GM18868 (cell line): ENCODE results near the gene RANBP17.
"Not testable (repeated sequence)": the region's sequence is repeated elsewhere in the genome, so short reads cannot be mapped to it uniquely, and the experiment has no call there.

ENCODE experiments used
- ATAC-seq: cut with Tn5 transposase; IDR thresholded peaks from one replicate; pipeline ENCODE4 v1.9.1; 2021; ENCODE audit warnings: mild to moderate bottlenecking, moderate library complexity; ENCODE audit not compliant: unreplicated experiment

The RANBP17 gene

DNA sequence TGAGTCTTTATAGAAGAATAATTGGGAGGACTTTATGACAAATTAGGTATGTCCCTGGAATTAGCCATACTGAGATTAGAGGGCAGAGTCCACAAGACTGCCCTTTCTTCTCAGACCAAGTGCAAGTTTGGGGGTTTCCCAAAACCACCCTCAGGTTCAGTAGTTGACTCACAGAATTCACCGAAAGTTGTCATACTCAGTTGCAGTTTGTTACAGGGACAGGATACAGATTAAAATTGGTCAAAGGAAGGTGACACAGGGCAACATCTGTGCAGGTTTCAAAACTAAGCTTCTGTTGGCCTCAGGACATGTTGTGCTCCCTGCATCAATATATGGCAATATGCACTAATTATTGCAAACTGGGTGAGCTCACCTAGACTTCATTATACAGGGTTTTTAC, 3.8 kb downstream of the RANBP17 start:
- no peak for ATAC-seq

DNA sequence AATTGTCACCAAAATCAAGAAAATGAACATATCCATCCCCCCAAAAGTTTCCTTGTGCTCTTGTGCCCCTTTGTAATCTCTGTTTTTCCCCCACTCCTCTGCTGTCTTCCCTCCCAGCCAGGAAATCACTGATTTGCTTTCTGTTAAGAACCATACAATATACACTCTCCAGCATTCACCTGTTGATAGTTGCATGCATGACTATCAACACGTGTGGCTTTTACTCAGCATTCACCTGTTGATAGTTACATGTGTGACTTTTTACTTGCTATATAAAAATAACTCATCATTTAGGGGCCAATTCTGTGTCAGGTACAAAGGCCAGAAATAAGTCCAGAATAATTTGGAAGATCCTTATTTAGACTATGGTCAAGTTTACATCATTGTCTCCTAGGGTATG, 6.0 kb downstream of the RANBP17 start:
- ATAC-seq: no peak

DNA sequence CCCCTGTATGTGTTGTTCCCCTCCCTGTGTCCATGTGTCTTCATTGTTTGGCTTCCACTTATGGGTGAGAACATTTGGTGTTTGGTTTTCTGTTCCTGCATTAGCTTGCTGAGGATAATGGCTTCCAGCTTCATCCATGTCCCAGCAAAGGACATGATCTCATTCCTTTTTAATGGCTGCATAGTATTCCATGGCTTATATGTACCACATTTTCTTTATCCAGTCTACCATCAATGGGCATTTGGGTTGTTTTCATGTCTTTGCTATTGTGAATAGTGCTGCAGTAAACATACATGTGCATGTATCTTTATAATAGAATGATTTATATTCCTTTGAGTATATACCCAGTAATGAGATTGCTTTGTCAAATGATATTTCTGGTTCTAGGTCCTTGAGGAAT, 8.6 kb downstream of the RANBP17 start:
- ATAC-seq: not testable (repeated sequence)

DNA sequence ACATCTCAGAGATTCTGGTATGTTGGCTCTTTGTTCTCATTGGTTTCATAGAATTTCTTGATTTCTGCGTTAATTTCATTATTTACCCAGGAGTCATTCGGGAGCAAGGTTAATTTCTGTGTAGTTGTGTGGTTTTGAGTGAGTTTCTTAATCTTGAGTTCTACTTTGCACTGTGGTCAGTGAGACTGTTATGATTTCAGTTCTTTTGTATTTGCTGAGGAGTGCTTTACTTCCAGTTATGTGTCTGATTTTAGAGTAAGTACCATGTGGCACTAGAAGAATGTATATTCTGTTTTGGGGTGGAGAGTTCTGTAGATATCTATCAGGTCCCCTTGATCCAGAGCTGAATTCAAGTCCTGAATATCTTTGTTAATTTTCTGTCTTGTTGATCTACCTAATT, 12.2 kb downstream of the RANBP17 start:
- ATAC-seq: no peak

DNA sequence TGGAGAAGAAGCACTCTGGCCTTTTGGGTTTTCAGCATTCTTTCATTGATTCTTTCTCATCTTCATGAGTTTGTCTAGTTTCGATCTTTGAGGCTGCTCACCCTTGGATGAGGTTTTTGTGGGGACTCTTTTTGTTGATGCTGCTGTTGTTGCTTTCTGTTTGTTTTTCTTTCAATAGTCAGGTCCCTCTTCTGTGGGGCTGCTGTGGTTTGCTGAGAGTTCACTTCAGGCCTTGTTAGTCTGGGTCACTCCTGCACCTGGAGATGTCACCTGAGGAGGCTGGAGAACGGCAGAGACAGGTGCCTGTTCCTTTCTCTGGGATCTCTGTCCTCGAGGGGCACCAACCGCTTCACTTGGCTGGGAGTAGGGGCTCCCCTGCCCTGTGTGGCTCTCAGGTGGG, 14.0 kb downstream of the RANBP17 start:
- ATAC-seq: no peak

DNA sequence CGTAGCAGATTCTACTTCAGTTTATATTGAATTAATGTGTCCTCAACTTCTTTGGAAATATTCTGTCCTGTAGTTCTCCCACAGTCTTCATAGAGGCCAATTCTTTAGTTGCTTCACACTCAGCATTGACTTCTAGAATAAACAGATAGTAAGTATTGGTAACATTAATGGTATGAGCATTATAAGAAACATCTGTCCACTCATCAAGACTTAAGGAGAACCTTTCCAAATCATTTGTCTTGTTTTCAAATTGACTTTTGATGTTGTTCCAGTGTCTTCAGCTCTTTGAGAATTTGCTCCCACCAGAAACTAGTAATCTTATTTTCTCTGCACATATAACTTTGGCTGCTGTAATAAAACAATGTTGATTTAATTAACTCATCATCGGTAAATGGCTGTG, 18.3 kb downstream of the RANBP17 start:
- no peak for ATAC-seq

DNA sequence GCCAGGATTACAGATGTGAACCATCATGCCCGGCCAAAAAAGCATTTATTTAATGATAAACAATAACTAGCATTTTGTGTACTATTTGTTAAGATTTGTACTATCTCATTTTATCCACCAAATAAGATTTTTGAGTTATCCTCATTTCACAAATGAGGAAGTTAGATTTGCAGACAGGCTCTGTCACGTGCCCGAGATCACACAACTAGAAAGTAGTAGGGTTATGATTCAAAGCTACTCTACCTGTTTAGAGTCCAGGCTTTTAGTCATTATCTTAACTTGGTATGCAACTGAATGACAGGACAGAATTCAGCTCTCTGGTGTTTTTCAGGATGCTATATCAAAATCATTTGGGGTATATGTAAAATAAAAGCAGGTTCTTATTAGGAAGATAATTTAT, 20.5 kb downstream of the RANBP17 start:
- ATAC-seq: no peak

DNA sequence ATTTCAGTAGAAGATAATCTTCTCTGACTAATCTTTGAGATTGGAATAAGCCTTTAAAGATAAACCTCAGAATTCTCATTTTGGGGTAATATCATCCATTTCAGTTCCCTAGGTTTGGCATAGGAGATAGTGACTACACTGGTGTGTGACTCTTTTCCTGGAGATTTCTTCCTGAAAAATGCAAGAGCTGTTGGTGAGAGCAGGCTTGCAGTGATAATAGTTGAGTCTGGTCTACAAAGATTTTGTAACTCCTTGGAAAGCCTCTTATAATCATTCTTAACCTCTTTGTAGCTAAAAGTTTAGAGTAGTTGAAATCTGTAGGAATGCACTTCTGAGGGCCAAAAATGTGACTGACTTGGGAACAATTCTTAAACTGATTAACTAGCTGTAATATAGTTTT, 23.4 kb downstream of the RANBP17 start:
- no peak for ATAC-seq

DNA sequence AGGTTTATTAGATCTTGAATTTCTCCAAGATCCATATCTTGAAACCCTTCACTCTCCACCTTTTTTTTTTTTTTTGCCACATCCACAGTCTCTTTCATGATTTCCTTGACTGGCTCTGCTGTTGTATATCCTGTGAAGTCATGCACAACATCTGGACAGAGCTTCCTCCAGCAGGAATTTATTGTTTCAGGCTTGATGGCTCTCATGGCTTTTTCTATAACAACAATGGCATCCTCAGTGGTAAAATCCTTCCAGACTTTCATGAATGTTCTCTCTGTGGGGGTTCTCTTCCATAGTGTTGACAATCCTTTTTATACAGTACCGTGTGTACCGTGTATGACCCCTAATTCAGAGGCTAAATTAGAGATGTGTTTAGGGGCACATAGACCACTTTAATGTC, 24.0 kb downstream of the RANBP17 start:
- ATAC-seq: no peak

DNA sequence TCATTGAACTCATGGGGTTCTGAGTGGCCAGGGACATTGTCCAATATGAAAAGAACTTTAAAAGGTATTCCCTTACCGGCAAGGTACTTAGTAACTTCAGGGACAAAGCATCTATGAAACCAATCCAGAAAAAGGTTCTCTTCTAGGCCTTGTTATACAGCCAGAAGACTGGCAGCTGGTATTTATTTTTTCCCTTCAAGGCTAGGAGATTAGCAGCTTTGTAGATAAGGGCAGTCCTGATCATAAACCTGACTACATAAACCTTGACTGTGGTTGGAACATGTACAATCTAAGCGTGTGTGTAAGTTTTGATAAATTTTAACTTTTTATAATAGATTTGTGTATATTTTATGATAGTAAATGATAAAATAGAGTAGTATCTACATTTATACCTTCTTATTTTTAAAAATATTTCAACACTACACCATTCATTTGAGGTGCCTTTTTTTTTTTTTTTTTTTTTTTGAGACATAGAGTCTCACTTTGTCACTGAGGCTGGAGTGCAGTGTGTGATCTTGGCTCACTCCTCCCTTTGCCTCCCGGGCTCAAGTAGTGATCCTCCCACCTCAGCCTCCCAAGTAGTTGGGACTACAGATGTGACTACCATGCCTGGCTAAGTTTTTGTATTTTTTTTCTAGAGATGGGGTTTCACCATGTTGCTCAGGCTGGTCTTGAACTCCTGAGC, 24.5 kb downstream of the RANBP17 start:
- no peak for ATAC-seq

DNA sequence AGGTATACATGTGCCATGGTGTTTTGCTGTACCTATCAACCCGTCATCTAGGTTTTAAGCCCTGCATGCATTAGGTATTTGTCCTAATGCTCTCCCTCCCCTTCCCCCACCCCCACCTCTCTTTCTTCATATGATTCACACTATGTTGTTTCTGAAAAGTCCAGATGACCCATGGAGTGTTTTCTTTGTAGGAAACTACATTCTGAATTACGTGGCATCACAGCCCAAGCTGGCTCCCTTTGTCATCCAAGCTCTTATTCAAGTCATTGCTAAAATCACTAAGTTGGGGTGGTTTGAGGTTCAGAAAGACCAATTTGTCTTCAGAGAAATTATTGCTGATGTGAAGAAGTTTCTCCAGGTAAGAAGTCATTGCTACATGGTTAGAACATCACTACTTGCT, 30.4 kb downstream of the RANBP17 start:
- ATAC-seq: no peak

DNA sequence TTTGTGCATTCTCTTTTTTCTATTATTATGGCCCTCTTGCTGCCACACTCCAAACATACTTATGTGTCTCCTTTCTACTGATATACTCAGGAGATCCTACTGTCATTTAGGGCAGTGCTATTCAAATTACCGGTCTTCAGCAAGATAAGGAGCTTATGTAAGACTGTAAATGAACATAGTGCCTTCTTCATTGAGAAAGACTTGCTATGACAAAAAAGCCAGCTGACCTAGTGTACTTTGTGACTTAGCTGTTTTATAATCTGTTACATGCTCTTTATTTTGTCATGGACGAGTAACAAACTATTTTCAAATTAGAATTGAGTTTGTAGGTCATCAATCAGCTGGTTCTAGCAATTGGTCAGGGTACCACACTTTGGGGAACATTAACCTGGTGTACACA, 32.8 kb downstream of the RANBP17 start:
- ATAC-seq: no peak

DNA sequence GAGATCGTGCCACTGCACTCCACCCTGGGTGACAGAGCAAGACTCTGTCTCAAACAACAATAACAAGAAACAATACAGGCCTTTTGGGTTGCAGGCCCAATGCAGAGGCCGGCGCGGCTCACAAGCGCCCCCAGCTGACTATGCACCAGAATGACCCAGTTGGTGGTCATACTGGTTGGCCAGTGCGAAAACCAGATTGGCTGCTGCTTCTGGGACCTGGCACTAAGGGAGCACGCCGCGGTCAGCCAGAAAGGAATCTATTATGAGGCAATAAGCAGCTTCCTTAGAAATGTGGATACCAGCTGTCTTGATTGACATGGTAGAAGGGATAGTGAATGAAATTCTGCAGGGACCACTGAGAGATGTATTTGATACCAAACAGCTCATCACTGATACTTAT, 35.0 kb downstream of the RANBP17 start:
- no peak for ATAC-seq

DNA sequence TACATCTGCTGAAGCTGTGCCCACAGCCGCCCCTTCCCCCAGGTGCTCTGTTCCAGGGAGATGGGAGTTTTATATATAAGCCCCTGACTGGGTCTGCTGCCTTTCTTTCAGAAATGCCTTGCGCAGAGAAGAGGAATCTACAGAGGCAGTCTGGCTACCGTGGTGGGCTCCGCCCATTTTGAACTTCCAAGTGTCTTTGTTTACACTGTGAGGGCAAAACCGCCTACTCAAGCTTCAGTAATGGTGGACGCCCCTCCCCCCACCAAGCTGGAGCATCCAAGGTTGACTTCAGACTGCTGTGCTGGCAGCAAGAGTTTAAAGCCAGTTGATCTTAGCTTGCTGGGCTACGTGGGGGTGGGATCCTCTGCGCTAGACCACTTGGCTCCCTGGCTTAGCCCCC, 41.3 kb downstream of the RANBP17 start:
- no peak for ATAC-seq

DNA sequence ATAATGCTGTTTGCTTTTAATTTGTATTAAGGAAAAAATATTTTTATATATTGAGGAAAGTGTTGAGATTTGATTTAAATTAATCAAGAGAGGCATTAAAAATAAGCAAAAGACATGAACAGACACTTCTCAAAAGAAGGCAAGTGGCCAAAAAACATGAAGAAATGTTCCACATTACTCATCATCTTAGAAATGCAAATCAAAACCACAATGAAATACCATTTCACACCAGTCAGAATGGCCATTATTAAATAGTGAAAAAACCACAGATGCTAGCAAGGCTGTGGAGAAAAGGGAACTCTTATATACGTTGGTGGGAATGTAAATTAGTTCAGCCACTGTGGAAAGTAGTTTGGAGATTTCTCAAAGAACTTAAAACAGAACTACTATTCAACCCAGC, 45.9 kb downstream of the RANBP17 start:
- ATAC-seq: no peak

DNA sequence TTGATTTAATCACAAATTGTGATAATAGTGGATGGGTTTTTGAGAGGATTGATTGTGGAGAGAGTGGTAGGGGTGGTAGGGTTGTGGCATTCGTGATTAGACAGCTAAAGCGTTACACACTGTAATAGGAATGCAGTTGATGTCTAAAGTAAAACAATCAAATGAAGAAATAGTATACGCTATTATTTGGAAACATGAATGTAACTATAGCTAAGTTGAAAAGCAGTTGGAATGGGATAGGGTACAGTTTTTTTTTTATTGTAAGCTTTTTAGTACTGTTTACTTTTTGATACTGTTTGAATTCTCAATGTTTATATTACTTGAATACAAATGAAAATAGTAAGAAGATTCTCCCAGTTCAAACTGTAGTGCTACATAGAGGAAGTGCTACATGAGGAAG, 51.8 kb downstream of the RANBP17 start:
- ATAC-seq: no peak

DNA sequence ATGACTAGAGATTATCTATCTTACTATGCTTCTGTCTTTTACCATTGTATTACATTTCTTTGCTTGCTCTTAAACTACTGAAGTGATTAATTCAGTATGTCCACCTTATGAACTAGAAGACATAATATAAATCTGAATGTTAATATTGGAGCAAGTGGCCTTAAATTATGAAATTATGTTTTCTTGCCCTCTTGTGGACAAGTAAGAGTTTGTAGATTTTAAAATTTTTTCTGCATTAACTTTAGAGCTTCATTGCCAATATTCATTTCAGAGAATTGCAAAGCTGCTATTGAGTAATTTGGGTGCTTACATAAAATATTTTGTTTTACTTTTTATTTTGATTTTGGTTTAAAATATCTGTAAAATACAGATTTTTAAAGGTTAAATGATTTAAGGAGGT, 55.3 kb downstream of the RANBP17 start:
- ATAC-seq: no peak

DNA sequence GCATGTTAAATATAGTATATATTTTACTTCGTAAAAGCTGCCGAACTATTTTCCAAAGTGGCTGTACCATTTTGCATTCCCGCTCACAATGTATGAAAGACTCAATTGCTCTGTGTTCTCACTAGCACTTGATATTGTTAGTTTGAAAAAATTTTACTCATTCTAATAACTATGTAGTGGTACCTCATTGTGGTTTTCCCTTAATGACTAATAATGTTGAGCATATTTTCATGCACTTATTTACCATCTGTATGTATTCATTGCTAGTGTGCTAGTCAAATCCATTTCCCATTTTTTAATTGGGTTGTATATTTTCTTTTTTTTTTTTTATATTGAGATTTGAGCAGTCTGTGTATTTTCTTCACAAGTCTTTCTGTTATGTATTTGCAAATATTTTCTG, 58.4 kb downstream of the RANBP17 start:
- ATAC-seq: no peak

DNA sequence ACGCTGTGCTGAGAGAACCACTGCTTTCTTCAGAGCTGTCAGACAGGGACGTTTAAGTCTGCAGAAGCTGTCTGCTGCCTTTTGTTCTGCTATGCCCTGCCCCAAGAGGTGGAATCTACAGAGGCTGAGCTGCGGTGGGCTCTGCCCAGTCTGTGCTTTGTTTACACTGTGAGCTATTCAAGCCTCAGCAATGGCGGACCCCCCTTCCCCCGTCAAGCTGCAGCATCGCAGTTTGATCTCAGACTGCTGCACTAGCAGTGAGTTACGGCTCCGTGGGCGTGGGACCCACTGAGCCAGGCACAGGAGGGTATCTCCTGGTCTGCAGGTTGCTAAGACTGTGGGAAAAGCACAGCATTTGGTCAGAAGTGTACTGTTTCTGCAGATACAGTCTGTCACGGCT, 60.5 kb downstream of the RANBP17 start:
- ATAC-seq: not testable (repeated sequence)

DNA sequence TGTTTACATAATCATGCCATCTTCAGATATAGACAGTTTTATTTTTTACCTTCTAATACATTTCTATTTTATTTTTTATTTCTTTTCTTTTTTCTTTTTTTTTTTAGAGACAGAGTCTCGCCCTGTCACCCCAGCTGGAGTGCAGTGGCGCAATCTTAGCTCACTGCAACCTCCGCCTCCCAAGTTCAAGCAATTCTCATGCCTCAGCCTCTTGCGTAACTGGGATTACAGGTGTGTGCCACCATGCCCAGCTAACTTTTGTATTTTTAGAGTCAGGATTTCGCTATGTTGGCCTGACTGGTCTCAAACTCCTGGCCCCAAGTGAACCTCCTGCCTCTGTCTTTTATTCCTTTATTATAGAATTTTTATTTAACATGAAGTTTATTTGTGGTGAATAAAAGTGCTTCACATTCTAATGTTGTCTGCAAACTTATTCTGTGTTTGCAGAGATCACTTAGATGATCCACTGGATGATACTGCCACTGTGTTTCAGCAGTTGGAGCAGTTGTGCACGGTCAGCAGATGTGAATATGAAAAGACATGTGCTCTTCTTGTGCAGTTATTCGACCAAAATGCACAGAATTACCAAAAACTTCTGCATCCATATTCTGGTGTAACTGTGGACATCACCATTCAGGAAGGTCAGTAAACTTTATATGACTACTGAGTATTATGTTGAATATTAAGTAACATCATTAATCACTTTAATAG, 62.2 kb downstream of the RANBP17 start:
- no peak for ATAC-seq

DNA sequence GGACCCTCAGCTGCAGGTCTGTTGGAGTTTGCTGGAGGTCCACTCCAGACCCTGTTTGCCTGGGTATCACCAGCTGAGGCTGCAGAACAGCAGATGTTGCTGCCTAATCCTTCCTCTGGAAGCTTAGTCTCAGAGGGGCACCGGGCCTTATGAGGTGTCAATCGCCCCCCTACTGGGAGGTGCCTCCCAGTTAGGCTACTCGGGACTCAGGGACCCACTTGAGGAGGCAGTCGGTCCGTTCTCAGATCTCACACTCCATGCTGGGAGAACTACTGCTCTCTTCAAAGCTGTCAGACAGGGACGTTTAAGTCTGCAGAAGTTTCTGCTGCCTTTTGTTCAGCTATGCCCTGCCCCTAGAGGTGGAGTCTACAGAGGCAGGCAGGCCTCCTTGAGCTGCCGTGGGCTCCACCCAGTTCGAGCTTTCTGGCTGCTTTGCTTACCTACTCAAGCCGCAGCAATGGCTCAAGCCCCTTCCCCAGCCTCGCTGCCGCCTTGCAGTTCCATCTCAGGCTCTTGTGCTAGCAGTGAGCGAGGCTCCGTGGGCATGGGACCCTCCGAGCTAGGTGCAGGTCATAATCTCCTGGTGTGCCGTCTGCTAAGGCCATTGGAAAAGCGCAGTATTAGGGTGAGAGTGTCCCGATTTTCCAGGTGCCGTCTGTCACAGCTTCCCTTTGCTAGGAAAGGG, 73.9 kb downstream of the RANBP17 start:
- ATAC-seq: not testable (repeated sequence)

DNA sequence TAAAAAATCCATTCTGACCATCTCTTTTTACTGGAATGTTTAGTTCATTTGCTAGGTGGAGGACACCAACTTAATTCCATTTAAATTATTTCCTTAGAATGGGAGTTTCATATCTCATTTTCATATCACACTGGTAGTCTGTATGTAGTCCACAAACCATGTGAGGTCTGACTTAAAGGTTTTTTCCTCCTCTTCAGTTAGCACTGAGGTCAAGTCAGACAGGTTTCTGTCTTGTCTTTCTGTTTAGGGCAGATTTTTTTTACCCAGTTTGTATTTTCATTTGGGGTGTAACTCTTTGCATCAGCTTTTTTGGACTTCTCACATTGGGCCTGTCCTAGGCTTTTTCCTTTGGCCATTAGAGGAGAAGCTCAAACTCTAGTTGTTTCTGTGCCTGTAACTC, 75.3 kb downstream of the RANBP17 start:
- ATAC-seq: no peak
